ENCODE data around the gene TPO. TPM values are rescaled to one million over a fixed set of nuclear protein-coding genes. Genes with fewer than 3 reads are reported as not detected.

The TPO gene
- total RNA-seq, 1 experiment from 2014 or later = not detected

DNA sequence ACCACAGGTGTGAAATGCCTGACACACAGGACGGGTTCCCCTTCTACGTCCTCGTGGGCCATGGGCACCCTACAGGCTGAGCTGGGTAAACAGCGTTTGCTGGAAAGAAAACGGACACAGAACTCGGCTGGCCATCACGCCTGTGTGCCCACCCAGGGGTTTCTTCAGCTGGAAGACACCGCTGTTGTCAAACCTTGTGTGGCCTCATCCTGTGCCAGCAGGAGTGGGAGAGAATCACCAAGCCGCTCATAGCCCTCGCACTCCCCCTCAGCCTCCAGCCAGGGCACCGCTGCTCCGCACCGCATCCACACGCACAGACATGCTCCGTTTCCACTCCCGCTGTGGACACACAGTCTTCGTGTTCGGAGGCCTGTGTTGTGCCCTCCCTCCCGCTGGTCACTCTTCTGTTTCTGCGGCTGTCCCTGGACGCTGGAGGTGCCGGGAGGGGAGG, 169.7 kb downstream of the TPO start:
- H3K27ac Mint-ChIP-seq = 0 out of 2 replicates have a peak overlapping the region, but pooled peaks have one; percentile 21
- CTCF ChIA-PET = no interaction called here
- DNase-seq (ENCODE audit: low spot score) (no peak), ATAC-seq (no peak)
- POLR2A ChIA-PET = no interaction called here
- no peak overlapping the region for H3K4me3 Mint-ChIP-seq
- TF ChIP-seq, protein P1, sequence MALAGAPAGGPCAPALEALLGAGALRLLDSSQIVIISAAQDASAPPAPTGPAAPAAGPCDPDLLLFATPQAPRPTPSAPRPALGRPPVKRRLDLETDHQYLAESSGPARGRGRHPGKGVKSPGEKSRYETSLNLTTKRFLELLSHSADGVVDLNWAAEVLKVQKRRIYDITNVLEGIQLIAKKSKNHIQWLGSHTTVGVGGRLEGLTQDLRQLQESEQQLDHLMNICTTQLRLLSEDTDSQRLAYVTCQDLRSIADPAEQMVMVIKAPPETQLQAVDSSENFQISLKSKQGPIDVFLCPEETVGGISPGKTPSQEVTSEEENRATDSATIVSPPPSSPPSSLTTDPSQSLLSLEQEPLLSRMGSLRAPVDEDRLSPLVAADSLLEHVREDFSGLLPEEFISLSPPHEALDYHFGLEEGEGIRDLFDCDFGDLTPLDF (CRISPR knock-in tag; IDR thresholded peaks at IDR 0.05) = no peak
- TF ChIP-seq FOXP1 (CRISPR knock-in tag; IDR thresholded peaks at IDR 0.05; ENCODE audit: borderline replicate concordance) (no peak), ZNF425 (CRISPR knock-in tag; conservative IDR thresholded peaks at IDR 0.05) (no peak), NR1H2 (CRISPR knock-in tag; IDR thresholded peaks at IDR 0.05) (no peak), CTCF (IDR thresholded peaks at IDR 0.05) (no peak), ZNF416 (CRISPR knock-in tag; IDR thresholded peaks at IDR 0.05) (no peak), TCF7 (CRISPR knock-in tag; IDR thresholded peaks at IDR 0.05; ENCODE audit: low read depth) (no peak), SMAD3 (CRISPR knock-in tag; IDR thresholded peaks at IDR 0.05; ENCODE audit: borderline replicate concordance) (no peak), TEAD4 (CRISPR knock-in tag; IDR thresholded peaks at IDR 0.05) (no peak), SMAD4 (CRISPR knock-in tag; IDR thresholded peaks at IDR 0.05) (no peak), CREM (CRISPR knock-in tag; IDR thresholded peaks at IDR 0.05) (no peak), HMGA2 (CRISPR knock-in tag; IDR thresholded peaks at IDR 0.05) (no peak), IRF2 (CRISPR knock-in tag; IDR thresholded peaks at IDR 0.05; ENCODE audit: borderline replicate concordance, low read depth) (no peak), FOXJ3 (CRISPR knock-in tag; IDR thresholded peaks at IDR 0.05; ENCODE audit: borderline replicate concordance) (no peak), GRHL2 (CRISPR knock-in tag; IDR thresholded peaks at IDR 0.05; ENCODE audit: insufficient replicate concordance, severe bottlenecking) (no peak)
- TF ChIP-seq, protein P2, sequence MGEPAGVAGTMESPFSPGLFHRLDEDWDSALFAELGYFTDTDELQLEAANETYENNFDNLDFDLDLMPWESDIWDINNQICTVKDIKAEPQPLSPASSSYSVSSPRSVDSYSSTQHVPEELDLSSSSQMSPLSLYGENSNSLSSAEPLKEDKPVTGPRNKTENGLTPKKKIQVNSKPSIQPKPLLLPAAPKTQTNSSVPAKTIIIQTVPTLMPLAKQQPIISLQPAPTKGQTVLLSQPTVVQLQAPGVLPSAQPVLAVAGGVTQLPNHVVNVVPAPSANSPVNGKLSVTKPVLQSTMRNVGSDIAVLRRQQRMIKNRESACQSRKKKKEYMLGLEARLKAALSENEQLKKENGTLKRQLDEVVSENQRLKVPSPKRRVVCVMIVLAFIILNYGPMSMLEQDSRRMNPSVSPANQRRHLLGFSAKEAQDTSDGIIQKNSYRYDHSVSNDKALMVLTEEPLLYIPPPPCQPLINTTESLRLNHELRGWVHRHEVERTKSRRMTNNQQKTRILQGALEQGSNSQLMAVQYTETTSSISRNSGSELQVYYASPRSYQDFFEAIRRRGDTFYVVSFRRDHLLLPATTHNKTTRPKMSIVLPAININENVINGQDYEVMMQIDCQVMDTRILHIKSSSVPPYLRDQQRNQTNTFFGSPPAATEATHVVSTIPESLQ (CRISPR knock-in tag; IDR thresholded peaks at IDR 0.05) = no peak
- TF ChIP-seq, protein P3, sequence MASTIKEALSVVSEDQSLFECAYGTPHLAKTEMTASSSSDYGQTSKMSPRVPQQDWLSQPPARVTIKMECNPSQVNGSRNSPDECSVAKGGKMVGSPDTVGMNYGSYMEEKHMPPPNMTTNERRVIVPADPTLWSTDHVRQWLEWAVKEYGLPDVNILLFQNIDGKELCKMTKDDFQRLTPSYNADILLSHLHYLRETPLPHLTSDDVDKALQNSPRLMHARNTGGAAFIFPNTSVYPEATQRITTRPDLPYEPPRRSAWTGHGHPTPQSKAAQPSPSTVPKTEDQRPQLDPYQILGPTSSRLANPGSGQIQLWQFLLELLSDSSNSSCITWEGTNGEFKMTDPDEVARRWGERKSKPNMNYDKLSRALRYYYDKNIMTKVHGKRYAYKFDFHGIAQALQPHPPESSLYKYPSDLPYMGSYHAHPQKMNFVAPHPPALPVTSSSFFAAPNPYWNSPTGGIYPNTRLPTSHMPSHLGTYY (CRISPR knock-in tag; IDR thresholded peaks at IDR 0.05) = no peak
- no peaks in the 10 kb centered on the region for H3K27me3 Mint-ChIP-seq (ENCODE audit: low read depth)
- H3K4me1 Mint-ChIP-seq = peaks cover 13% of the 10 kb centered on the region
- H3K36me3 Mint-ChIP-seq = peaks cover 4% of the 10 kb centered on the region; the same call in 1 of the 2 replicates
- no peaks in the 10 kb centered on the region for H3K9me3 Mint-ChIP-seq

DNA sequence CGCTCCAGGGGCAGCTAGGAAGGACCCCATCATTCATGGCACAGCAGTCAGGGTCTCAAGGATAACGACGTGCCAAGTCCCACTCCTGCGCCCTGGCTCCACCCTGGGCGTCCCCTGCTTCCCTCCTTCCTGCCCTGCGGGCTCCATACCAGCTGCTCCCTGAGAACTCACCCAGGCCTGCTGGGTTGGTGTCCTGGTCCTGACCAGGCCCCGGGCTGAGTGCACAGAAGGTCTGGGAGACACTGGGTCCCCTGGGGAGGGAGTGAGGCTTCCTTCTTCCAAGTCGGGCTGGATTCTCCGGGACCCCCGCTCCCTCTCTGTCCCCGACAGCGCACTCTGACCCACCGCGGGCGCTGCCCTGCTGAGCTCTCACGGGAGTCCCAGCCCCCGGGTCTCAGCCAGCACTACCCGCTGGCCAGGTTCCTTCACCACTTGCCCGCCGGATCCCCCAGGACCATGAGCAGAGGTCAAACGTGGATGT, 170.8 kb downstream of the TPO start:
- no peak for DNase-seq (ENCODE audit: low spot score)
- peaks cover 13% of the 10 kb centered on the region for H3K4me1 Mint-ChIP-seq
- no peaks in the 10 kb centered on the region for H3K27me3 Mint-ChIP-seq (ENCODE audit: low read depth)
- ChIA-PET CTCF (interaction anchor here (0.6 kb wide), 1 partner anchor 185 kb away, joined by 3 read pairs; no protein-coding TSS in a partner anchor), POLR2A (no interaction called here)
- no peaks in the 10 kb centered on the region for H3K9me3 Mint-ChIP-seq
- ATAC-seq = no peak
- H3K27ac Mint-ChIP-seq = no peak overlapping the region
- no peak overlapping the region for H3K4me3 Mint-ChIP-seq
- H3K36me3 Mint-ChIP-seq = peaks cover 4% of the 10 kb centered on the region; the same call in 1 of the 2 replicates
- no peak for TF ChIP-seq STAT6 (CRISPR knock-in tag; conservative IDR thresholded peaks at IDR 0.05; ENCODE audit: low read depth)
- TF ChIP-seq NFYB (CRISPR knock-in tag; conservative IDR thresholded peaks at IDR 0.05; ENCODE audit: low read depth) = no peak
- TF ChIP-seq ZNF671 (CRISPR knock-in tag; IDR thresholded peaks at IDR 0.05) = no peak
- no peak for TF ChIP-seq IRF2 (CRISPR knock-in tag; IDR thresholded peaks at IDR 0.05; ENCODE audit: borderline replicate concordance, low read depth)
